ENCODE results near the gene SCN1A.

Gene SCN1A

GRCh38 chr2:165957030-165957675, 170.7 kb downstream of the SCN1A start:
- TF ChIP-seq CTCF (IDR thresholded peaks at IDR 0.05; ENCODE audit: control insufficient read depth, extremely low read depth, insufficient read depth): no peak
- no peak overlapping the region for H3K4me3 ChIP-seq (ENCODE audit: low read depth, low read length)

GRCh38 chr2:165953655-165954606, 173.9 kb downstream of the SCN1A start, which contains the start of gene TTC21B:
Gene TTC21B, minus strand, starts transcription at chr2:165953776. Its CDS starts 71 bp downstream, at chr2:165953705.
- H3K4me3 ChIP-seq (ENCODE audit: low read depth, low read length): peak within 1 kb of the TSS; percentile 83
- TF ChIP-seq CTCF (IDR thresholded peaks at IDR 0.05; ENCODE audit: control insufficient read depth, extremely low read depth, insufficient read depth): peak; percentile 61
- peak; percentile 83 for DNase-seq (ENCODE audit: low read depth)

More at GRCh38 chr2:165957030-165957675, 170.7 kb downstream of the SCN1A start:
- no peak for DNase-seq (ENCODE audit: low read depth)

- H3K4me3 ChIP-seq (ENCODE audit: low read depth, low read length): peak overlapping the region; percentile 83
- no peak for TF ChIP-seq CTCF (IDR thresholded peaks at IDR 0.05; ENCODE audit: control insufficient read depth, extremely low read depth, insufficient read depth)
- peak; percentile 28 for DNase-seq (ENCODE audit: low read depth)
These were observed 174.5 kb downstream of the SCN1A start for GRCh38 chr2:165953306-165953654.

- TF ChIP-seq CTCF (IDR thresholded peaks at IDR 0.05; ENCODE audit: control insufficient read depth, extremely low read depth, insufficient read depth): no peak
- peak overlapping the region; percentile 83 for H3K4me3 ChIP-seq (ENCODE audit: low read depth, low read length)
- DNase-seq (ENCODE audit: low read depth): peak; percentile 94
These were observed 175.0 kb downstream of the SCN1A start for GRCh38 chr2:165952741-165953211.

GRCh38 chr2:165952085-165952484, 175.7 kb downstream of the SCN1A start:
- no peak for TF ChIP-seq CTCF (IDR thresholded peaks at IDR 0.05; ENCODE audit: control insufficient read depth, extremely low read depth, insufficient read depth)
- DNase-seq (ENCODE audit: low read depth): no peak
- peak overlapping the region; percentile 83 for H3K4me3 ChIP-seq (ENCODE audit: low read depth, low read length)

- DNase-seq (ENCODE audit: low read depth): no peak
- H3K4me3 ChIP-seq (ENCODE audit: low read depth, low read length): no peak overlapping the region
- TF ChIP-seq CTCF (IDR thresholded peaks at IDR 0.05; ENCODE audit: control insufficient read depth, extremely low read depth, insufficient read depth): no peak
These were observed 177.4 kb downstream of the SCN1A start for GRCh38 chr2:165950438-165950837.

All from LNCaP clone FGC (cell line).